GM21526 (cell line): Measurements from ENCODE around the gene FGF10.

Source experiments
- ATAC-seq: cut with Tn5 transposase; IDR thresholded peaks from one replicate; pipeline ENCODE4 v1.9.1; 2021; ENCODE audit warnings: moderate library complexity; ENCODE audit not compliant: unreplicated experiment, low FRiP score

The FGF10 gene

DNA sequence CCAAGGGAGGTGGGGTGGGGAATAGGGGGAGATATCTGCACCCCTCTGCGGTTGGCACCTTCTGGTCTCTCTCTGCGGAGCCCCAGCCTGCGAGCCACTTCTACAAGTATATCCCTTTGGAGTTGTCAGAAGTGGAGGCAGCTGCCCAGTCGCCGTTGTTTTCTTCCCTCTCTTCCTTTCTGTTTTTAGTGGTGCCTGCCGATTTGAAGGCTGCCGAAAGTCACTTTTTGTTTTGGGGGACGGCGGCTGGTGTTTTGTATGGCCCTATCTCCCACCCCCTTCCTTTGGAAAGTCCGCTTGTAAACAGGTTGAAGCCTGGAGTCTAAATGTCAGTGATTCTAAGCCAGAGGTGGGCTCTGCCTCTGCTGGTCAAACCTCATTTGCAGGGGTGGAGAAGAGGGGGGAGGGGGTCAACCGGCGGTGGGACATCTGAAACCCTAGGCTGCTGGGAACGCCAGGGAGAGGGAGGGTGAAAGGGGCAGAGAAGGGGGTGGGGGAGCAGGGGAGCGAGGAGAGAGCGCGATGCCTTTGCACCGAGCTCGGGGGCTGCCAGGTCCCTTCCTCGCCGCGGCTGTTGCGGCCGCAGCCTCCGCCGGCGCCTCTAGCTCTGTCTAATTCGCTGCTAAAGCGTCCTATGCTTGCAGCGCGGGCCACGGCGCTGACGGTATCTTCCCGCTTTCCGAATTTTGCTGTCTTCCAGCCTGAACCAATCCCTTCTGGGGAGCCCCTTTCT, at the start of gene FGF10:
FGF10 (minus strand) TSS at position 331 of the 733 bp plus-strand sequence. CDS start 738 bp downstream, outside the sequence.
- ATAC-seq: no peak

DNA sequence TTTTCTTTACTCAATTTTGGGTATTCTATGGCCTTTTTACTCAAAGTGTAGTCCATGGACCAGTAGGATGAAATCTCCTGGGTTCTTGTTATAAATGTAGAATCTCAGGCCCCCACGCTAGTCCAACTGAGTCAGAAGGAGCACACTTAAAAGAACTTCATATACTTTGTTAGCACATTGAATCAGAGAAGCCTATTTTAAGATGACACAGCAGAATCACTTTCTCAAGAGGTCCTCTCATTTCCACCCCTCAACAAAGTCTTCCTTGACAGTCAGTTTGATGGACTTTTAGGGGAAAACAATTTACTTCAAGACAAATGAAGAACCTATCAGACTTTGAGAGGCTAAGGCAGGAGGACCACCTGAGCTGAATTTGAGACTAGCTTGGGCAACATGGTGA, 37.7 kb upstream of the FGF10 start:
- ATAC-seq: no peak

DNA sequence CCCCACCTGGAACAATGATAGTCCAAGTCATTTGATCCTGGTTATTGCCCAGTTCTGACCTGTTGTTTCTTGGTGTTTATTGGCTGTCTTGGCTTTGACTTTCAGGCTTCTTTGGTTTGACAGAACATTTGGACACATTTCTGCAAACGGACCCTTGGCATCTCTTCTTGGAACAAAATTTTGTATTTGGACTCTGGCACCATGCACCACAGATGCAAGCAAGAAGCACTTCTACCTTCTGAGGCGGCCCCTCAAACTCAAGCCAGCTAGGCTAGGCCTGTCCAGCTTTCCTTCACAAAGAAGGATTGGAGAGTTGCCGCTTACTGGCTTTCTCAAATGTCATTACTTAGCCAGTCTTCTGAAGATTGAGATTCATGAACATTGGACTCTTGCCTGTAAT, 23.1 kb upstream of the FGF10 start:
- no peak for ATAC-seq

DNA sequence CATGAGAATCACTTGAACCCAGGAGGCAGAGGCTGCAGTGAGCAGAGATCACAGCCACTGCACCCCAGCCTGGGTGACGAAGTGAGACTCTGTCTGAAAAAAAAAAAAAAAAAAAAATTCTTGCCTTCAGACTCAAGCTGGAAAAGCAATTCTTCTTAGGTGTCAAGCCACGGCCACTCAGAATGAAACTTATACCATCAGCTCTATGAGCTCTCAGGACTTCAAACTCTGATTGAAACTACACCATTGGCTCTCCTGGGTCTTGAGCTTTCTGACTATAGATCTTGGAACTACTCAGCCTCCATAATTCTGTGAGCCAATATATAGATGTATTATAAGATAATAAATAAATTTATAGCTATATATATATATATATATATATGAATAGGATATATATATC, 12.9 kb upstream of the FGF10 start:
- ATAC-seq: no peak

DNA sequence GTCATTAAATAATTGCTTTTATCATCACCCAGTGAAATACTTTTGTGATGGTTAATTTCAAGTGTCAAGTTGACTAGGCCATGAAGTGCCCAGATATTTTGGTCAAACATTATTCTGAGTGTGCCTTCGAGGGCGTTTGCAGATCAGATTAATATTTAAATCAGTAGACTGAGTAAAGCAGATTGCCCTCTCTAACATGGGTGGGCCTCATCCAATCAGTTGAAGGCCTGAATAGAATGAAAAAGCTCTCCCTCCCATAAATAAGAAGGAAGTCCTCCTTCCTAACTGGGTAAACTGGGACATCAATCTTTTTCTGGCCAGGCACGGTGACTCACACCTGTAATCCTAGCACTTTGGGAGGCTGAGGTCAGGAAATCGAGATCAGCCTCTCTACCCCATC, 12.4 kb upstream of the FGF10 start:
- ATAC-seq: no peak

DNA sequence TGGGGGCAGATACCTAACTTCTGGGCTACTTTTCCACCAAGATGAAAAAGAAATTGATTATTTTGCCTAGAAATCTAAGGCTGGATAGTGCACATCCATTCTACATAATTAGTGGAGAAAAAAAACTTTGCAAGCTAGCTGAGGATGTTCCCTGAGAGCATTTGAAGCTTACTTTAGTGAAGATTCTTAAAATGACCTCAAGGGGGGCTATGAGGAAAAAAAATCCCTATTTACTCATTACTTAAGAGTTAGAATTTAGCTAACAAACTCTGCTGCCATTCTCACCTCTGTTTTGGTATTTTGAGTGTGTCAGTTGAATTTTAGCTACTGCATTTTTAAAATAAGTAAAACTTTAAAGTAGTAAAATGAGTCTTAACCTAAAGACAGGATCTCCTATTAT, 9.2 kb upstream of the FGF10 start:
- no peak for ATAC-seq

DNA sequence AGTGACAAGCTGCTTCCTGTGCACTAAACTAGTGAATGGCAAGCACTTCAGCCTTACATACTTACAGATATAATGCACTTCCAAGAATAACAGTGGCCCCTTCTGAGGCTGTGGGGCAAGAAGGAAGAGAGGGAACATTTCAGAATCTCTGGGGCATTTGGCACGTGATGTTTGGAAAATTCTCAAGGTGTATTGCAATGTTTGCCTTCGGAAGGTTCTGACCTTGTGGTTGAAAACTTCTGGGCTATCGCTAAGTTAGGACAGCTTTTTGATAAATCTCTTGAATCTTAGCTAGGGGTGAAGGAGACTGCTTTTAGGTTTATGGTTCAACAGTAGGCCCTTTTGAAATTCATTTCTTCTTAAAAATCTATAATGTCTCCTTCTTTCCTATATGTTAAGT, 7.1 kb upstream of the FGF10 start:
- ATAC-seq: no peak

DNA sequence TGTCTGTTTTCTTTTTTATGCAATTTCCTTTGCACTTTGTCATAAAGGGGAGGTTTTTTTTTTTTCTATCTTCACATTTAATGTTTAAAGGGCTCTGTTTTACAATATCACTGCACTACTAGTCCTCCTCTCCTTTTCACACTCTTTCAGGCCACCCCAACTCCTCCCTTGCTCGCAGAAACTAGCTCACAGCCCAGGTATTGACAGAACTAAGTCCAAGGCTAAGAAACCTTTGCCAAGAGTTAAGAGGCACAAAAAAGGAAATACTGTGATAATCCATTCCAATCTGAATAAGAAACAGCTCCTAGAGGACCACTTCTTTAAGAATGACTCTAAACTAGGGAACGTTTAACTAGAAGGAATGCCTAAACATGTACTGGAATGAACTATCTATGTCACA, 1.1 kb upstream of the FGF10 start:
- ATAC-seq: no peak

DNA sequence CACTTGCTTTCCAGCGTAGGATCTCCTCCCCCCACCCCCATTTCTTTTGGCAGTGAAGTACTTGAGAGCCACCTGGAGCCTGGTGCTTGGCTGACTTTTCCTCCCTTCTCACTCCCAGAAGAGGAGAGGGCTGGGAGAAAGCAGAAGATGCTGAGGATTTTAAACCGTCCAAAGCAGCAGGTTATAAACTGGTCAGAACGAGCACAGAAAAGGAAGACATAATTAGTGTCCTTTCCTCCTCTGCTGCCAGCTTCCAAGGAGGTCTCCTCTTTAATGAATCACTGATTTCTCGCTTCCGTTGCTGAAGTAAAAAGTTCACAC, 563 bp upstream of the FGF10 start:
- ATAC-seq: no peak

DNA sequence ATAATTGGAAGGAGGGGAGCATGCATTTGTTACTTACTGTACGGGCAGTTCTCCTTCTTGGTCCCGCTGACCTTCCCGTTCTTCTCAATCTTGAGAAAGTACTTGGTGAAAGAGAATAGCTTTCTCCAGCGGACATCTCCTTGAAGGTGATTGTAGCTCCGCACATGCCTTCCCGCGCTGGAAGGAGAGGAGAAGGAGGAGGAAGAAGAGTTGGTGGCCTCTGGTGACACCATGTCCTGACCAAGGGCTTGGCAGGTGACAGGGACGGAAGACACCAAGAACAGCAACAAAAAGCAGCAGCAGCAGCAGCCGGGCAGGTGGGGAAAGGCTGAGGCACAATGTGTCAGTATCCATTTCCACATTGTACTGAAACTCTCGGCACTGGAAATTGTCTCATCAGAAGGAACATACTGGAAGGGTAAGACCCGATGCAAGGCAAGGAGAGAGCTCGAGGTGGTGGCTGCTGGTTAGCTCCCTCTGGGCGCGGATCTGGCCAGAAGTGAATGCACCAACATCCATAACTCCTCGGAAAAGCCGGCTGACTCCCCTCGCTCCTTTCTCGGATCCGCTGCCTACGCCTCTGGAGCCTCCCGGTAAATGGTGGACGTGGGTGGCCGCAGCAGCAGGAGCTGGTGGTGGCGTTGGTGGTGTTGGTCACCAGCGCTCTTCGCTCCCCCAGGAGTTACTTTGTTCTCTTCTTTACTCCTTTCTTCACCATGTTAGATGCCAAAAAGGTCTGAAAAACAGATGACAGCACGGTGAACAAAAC, 715 bp downstream of the FGF10 start:
- ATAC-seq: no peak

DNA sequence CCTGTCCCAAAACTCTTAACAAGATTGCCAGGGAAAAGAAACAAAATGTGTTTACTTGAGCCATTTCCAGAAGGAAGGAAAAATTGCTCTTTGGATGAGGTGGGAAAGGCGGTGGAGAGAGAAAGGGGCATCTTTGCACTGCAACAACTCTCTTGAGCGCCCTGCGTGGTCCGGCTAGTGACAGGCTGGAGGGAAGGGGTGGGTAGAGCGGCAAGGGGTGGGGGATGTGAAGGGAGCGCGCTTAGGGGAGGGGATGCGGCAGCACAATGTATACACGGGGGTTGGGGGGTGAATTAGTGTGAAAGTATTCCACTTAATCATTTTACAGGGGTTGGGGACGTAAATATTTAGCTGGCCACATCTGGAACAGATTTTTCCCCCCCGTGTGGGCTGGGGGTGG, 1.3 kb downstream of the FGF10 start:
- no peak for ATAC-seq

DNA sequence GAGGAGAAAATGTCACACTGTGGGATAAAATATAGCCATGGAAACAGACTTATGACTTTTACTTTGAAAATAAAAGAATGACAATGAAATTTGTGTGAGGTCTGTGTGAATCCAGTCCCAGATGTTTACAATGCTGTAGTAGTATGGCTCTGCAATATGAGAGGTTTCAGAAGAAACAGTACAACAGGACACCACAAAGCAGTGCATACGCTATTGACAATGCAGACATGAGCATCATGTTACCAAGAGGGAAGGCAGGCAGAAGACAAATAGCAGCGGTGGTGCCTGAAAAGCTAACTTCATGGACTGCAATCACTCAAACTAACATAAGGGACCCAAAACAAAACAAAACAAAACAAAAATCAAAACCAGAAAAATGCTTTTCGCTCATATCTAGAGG, 1.8 kb downstream of the FGF10 start:
- ATAC-seq: no peak

DNA sequence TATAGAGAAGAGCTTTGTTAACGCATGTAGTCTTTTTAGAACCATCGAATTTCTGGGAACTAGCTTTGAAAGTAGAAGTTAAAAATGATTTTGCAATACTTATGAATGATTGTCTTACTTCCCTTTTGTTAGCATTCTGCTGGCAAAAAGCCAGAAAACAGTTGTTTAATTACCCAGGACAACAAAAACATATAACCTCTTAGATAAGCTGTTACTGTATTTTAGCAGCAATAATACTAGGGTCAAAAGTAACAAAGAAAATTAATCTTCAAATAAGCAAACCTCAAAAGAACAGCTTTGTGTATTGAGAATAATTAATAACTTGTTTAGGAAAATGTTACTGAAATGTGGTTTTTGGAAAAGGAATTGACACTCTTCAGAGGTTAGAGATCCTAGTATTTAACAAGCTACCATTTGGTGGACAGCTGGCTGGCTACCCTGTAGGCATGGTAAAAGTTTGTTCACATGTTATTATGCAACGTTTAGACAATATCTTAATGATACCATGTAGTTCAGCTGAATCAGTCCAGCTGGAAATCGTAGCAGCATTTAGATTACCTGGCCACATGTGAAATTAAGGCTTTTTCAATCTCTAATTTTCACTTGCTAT, 3.8 kb downstream of the FGF10 start:
- no peak for ATAC-seq

DNA sequence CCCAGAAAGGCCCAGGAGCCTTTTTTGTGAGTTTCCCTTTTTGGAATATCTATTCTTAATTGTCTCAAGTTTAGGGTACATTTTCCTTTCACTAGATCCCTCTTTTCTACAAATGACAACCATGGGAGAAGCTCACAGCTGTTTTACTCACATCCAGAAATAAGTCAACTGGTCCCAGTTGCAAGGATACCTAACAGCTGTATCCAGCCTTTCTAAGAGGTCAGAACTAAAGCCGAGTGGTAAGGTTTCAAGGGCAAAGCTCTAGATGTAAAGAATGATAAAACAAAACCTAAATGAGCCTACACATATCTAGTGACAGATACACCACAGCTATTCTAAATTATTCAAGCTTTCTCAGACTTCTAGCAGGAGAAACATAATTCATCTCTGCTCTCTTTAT, 4.4 kb downstream of the FGF10 start:
- no peak for ATAC-seq

DNA sequence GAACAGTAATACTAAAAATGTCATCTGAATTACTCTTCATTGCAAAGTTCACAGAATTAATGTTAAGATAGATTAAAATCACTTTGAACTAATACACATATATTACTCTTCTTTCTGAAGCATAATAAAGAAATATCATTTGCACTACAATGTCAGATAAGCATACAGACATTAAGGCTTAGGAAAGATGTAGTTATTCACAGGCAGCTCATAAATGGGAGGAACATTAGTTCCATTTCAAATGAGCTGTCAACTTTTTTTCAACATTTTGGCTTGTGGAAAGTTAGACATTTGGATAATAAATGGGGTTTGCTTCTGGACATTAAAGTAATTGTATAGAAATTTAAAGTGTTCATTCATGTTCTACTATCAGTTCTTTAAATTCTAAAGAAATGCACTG, 6.3 kb downstream of the FGF10 start:
- ATAC-seq: no peak

DNA sequence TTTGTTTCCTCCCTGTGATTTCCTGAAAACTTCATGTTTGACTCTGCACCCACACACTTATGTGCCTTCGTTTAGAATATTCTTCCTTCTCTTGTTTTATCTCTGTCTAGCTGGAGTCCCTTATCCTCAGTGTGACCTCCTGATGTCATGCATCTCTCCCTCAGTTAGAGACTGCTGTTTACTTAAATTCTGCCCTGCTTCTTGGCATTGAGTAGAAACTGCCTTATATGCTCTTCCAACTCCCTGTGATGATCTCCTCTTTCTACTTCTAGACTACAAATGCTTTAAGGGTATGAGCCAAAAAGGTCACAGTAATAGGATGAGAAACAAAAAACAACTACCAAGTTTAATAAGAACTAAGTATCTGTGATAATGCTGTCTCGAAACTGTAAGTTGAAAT, 12.2 kb downstream of the FGF10 start:
- no peak for ATAC-seq

DNA sequence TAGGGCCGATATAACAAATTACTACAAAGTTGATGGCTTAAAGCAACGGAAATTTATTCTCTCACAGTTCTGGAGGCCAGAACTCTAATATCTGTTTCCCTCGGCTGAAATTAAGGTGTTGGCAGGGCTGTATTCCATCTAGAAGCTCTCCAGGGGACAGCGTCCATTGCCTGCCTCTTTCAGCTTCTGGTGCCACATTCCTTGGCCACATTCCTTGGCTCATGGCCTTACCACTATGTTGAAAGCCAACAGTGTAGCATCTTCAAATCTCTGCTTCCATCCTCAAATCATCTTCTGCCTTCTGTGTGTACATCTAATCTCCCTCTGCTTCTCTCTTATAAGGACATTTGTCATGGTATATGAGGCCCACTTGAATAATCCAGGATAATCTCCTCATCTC, 17.2 kb downstream of the FGF10 start:
- ATAC-seq: no peak

DNA sequence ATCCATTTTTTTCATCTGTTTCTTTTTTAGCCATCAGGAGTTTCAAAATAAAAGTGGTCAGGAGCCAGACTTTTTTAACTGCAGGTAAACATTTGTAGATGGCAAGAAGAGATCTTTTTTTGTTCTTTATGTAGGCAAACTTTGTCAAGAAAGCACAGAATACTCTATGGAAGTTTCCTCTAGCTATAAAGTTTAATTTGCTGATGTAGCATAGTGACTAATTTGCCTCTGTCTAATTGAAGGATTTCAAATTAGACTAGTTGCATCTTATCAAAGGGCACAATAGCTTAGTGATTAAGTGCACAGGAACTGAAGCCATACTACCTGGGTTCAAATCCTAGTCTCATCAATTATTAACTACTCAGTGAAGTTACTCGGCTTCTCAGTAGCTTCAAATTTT, 22.0 kb downstream of the FGF10 start:
- ATAC-seq: no peak

DNA sequence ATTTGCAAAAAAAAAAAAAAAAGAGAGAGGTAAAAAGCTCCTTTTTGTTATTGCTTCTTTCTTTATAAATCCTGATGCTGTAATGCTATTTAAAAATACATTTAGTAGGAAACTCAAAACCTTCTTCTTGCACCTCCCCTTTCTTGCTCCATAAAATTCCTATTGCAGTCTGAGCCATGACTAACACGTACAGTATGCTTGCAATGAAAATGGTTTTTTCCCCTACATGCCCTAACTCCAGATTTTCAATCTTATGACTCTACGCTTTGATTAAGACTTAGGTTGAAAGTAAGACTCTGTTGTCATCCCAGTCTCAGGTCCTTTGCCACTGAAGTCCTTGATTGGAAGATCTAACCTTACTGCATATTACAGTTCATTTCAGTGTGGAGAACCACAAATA, 23.9 kb downstream of the FGF10 start:
- ATAC-seq: no peak

DNA sequence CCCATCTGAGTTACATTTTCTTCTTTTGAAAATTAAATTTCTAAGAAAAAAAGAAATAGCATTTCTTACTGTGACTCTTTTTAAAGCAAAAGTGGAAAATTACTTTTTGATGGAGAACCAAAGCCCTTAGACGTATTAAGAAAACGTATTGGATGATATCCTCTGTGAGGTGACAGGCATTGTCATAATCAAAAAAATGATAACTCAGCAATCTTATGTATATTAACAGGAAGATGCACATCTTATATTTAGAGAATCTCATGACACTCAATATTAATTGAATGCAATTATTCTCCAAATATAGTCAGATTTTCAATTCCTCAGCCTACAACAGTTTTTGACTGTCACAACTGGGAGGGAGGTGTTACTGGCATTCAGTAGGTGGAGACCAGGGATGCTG, 25.1 kb downstream of the FGF10 start:
- no peak for ATAC-seq

DNA sequence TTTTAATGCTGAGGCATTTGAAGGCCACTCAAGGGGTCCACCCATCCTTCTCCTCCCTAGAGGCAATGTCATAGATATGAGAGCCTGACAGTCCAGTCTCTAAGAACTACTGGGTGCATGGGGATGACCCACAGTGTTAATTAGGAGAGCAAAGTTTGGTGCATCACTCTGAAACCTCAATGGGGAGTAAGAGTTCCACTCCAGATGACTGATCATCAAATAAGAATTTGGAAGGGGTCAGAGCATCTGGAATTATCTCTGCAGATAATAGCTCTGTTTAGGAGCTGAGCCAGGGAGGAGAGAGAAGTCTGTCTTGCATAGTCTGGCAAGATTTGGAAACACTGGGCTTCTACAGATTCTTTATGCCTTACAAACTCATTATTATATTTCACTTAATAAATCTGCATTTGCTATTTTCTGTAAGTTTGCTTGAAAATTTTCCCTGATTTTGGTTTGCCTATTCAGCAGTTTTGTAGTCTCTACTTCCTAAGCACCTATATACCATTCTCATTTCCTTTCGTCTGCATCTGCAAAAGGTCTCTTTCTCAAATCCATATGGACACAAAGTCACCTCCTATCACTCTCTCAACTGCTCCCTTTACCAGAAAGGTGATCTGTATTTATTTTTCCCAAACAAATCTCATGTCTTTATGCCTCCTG, 27.7 kb downstream of the FGF10 start:
- ATAC-seq: no peak
